Activated CD8-positive, alpha-beta memory T cell treated with anti-CD3 and anti-CD28 coated beads, Interleukin-2, amount 50 U/mL, for 48 hours (primary cell): ENCODE measurements around the gene UBE2D3.
"Not testable (repeated sequence)": the region's sequence is repeated elsewhere in the genome, so short reads cannot be mapped to it uniquely, and the experiment has no call there.

Experiments
- DNase-seq: peaks from one replicate; pipeline ENCODE4 v3.0.0-alpha.2; 2020

Gene UBE2D3

DNA sequence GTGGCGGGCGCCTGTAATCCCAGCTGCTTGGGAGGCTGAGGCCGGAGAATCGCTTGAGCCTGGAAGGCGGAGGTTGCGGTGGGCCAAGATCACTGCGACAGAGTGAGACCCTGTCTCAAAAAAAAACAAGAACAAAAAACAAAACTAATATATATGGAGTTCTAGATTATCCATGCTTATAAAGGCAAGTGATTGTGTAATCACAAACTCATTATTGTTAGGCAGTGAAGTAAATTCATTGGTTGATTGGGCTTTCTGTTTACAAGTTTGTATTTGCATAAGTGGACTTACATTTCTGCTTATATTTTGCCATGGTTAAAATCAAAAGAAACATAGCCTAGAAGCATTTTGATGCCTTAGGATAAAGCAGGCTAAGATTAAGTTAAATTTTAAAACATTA lies 2.5 kb upstream of the UBE2D3 start:
- DNase-seq: no peak

- no peak for DNase-seq
These were observed 1.1 kb upstream of the UBE2D3 start for GRCh38 chr4:102828497-102828808.

- DNase-seq: peak; percentile 95
These were observed 534 bp upstream of the UBE2D3 start for GRCh38 chr4:102827674-102828496.

DNA sequence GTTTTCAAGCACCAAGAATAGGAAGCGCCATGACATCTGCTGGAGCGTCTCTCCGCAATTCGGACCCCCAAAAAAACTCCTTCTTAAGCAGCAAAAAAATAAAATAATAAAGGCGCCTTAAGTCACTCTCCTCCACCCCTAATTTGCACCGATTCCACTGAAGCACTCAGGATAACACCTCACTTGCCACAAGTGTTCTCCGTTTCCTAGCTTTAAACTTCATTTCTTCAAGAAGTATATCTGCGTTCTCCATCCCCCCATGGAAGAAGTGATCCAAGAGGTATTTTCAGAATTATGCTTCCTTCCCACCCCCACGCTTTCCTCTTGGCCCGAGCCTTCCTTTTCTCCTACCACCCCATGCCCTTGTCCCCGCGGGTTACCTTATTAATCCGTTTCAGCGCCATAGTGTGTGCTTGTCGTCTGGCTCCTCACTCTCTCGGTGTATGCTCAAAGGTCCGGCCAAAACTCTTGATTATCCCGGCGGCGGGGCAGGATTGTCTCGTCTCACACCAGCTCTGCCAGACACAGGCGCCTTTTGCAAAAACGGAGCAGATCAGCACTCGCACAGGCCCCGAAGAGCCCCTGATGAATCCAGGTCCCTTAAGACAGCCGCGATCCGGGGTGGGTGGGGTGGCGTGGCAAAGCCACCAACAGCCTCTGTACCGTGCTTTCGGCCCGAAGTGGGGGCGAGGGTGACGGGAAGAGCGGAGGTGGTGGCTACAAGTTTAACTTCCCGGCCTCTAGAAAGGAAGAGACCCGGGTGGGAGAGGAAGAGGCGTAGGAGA lies 1.1 kb downstream of the UBE2D3 start:
- no peak for DNase-seq

GRCh38 chr4:102825261-102826091 lies 1.9 kb downstream of the UBE2D3 start:
- DNase-seq: no peak

DNA sequence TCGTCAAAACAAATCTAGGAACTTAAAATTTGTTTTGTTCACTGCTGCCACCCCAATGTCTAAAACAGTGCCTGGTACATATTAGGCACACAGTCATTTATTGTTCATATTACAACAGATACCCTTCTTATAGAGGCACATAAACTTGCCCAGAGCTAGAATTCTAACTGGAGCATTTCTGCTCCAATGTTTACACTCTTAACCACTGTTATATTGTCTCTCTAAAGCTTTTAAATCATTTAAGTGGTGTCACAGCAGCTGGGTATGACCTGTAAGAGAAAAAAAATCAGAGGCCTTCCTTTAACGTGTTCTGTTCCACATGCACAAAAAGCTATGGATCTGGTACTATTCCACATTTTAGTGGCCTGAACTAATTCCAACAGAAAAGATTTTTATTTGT lies 3.0 kb downstream of the UBE2D3 start:
- no peak for DNase-seq

DNA sequence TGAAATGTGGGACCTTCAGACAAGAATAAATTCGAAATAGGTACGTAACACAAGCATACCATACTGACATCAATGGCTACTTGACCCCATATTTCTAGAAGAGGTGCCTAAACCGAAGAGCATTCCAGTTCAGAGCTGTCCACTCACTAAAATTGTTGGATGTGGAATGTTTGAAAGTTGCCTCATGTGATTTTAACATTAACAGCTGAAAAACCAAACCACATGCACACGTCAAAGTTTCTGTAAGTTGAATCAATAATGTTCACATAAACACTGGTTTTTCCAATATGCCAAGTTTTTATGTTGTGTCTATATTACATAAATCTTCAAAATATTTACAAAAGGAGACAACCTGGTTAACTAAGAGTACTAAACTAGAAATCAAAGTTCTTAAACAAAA lies 3.5 kb downstream of the UBE2D3 start:
- no peak for DNase-seq

DNA sequence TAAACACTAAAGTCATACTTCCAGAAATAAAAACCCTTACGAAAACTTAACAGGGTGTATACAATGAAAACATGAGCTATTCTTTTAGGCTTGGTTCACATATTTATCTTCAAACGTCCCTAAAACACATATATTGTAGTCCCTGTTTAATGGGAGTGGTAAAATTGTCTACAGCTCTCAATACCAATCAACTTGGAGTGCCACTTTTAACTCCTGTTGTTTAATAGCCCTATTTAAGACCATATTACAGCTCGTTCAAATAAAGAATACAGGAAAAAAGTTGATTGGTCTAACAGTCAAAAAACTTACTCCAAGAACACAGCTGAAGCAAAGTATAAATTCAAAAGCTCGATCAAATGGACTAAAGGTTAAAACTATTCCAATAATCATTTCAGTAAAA lies 3.9 kb downstream of the UBE2D3 start:
- DNase-seq: no peak

- no peak for DNase-seq
These were observed 7.6 kb downstream of the UBE2D3 start for GRCh38 chr4:102819588-102820365.

- DNase-seq: not testable (repeated sequence)
These were observed 8.3 kb downstream of the UBE2D3 start for GRCh38 chr4:102819100-102819499.

GRCh38 chr4:102817613-102818268 lies 9.6 kb downstream of the UBE2D3 start:
- no peak for DNase-seq

DNA sequence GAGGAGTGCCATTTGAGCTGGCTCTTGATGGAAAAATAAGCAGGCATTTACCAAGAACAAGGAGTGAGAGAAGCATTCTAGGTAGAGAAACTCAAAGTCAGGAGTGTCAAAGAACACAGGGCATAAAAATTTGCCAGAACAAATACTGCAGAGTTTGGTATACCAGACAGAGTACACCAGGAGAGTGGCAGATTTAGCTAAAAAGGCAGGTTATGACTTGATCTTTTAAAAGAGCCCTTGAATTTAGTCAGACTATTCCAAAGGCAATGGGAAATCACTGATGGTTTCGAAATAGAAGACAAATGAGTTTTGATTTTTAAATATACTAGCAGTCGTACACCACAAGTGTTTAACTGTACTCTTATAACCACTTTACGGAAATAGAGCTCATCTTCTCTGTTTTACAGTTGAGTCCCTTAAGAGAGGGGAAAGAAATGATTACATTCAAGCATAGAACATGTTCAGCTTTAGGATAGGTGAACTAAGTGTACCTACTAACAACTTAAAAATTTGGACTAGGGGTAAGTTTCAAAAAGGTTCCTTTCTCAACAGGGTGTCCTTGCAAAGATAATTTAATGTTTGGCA lies 10.2 kb downstream of the UBE2D3 start:
- DNase-seq: no peak

DNA sequence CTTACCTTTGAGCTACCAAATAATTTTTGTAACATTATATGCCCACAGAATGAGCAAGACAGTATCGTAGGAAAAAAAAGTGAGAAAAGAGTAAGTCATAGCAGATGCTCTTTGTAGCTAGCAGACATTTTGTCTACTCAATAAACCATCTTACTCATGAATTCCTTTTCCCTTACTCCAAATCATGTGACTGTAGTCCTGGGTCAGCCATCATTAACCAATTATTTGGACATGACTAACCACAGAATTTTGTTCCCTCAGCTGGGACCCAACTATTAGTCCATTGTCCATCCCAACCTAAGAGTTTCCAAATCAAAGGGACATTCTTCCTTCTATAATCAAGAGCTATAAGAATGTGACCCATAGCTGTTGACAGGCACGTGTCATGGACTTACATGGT lies 11.4 kb downstream of the UBE2D3 start:
- DNase-seq: no peak

DNA sequence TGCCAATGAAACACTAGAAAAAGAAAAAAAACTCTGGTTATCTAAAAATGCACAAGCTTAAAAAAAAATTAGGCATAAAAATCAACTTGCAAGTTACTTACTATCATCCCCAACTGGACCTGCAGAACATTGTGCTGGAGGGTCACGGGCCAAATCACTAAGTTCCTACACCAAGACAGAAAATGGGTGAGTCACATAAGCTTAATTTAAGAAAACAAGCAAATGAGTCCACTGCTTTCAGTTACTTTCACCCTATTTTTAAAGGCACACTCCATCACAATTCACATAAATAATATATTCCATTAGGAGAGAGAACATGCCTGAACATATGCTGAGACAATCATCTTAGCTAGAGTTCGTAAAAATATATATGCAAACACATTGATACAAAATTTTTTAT lies 17.7 kb downstream of the UBE2D3 start:
- no peak for DNase-seq

DNA sequence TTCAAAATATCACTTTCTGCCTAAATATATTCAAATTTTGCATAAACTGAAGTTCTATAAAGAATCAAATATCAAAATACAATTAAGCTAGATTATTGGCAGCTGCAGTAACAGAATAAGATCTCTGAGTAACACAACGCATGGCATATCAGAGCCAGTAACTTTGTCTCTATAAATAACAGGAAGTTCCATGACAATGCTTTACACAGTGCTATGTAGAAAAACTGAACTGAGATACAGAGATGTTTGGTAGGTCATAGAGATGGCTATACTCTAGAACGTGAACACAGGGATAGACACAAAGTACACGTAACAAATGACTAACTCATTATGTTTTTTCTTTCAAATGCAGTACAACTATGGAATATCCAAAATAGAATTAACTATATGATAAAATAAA lies 18.2 kb downstream of the UBE2D3 start:
- DNase-seq: no peak

DNA sequence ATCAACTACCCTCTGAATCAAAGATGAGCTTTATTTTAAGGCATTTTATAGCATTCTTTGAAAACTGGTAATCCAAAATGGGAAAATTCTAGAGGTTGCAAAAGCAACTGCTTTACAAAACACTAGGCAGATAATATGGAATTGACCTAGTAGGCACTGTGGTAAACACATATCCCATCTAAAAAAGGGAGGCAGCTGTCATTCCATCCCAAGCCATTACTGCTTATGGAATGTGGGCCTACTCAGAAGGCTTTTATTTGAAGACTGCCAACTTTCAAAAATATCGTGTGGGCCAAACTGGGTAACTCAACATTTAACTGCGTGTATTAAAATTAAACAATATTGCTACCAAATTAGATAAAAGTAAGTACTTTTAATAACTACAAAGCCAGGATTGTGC lies 19.3 kb downstream of the UBE2D3 start:
- DNase-seq: no peak

GRCh38 chr4:102807345-102807744 lies 20.0 kb downstream of the UBE2D3 start:
- no peak for DNase-seq

- no peak for DNase-seq
These were observed 27.5 kb downstream of the UBE2D3 start for GRCh38 chr4:102799816-102800215.

DNA sequence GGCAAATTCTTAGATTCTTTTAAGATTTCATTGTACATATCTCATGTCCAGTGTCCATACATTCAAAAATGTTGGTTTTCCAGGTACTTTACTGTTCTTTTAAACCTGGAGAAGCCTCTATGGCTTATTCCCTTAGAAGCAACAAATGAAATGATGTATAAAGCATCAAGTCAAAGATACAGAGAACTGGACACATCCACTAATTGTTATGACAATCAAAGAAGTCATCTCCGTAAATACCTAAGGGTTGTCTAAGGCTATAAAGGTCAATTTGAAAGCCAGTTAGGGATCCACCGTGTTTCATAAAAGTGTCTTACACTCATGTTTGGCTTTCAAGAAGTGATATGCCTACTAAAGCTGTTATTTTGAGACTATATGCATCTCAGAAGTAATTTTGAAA lies 32.4 kb downstream of the UBE2D3 start:
- no peak for DNase-seq

DNA sequence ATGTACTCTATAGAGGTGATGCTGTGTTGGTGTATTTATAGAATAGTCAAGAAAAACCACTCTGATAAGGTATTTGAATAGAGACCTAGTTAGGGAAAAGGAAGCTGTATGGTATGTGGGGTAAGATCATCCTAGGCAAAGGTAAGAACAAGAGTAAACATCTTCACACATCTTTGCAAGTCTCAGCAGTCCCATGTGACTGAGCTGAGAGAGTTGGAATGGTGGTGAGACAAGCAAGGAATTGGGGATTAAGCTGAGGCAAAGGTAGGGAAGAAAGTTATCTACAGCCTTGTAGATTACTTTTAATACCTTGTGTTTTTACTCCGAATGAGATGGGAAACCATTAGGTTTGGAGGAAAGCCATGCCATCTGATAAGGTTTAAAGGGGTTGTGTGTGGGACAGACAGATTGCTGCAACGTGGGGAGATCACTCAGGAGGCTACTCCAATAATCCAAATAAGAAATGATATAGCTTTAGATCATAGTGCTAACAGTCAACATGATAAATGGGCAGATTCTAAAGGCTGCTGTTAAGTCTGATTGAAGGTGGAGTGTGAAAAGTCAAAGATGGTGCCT lies 34.9 kb downstream of the UBE2D3 start:
- DNase-seq: no peak

DNA sequence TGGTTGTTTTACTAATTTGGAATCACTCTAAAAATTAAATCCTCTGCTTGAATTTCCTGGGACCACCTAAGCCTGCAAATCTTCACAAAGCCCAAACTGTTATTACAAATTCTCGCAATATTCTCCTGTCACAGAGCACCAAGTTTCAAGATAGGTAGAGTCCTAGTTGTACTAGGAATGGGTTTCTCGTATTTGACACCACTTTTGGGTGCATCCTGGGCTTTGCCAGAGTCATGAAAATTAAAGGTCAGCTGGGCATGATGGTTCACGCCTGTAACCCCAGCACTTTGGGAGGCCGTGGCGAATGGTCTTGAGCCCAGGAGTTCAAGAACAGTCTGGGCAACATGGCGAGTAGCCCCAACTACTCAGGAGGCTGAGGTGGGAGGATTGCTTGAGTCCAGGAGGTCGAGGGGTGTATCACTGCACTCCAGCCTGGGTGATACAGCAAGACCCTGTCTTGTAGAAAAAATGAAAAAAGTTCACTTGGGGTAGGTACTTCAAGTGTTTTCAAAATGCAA lies 36.0 kb downstream of the UBE2D3 start:
- no peak for DNase-seq
